Measurements from ENCODE around the gene ZNRD2. TPM values are rescaled to one million over a fixed set of nuclear protein-coding genes. Genes with fewer than 3 reads are reported as not detected.

The ZNRD2 gene
- total RNA-seq, 2 experiments from 2014 or later, result 54.3 to 54.7 TPM

- Mint-ChIP-seq H3K27me3 (no peaks in the 10 kb centered on the region), H3K4me1 (ENCODE audit: low read depth) (peaks cover 55% of the 10 kb centered on the region), H3K36me3 (ENCODE audit: low read depth) (peaks cover 37% of the 10 kb centered on the region), H3K9me3 (no peaks in the 10 kb centered on the region), H3K4me3 (peak overlapping the region; percentile 93), H3K27ac (peak overlapping the region; percentile 97)
- POLR2A ChIA-PET, result interaction anchor here (0.6 to 6.0 kb wide), 11 partner anchors 9 to 146 kb away, joined by 3 to 51 read pairs (median 8); partner anchors contain the start of genes LTBP3, MALAT1, NEAT1 and PCNX3
- intact Hi-C loops (cut with micrococcal nuclease), result no loop called here
- DNase-seq (no peak), ATAC-seq (peak; percentile 13)
- no peak for TF ChIP-seq CTCF (IDR thresholded peaks at IDR 0.05)
- CTCF ChIA-PET, result interaction anchor here (0.8 to 4.7 kb wide), 8 partner anchors 8 to 290 kb away, joined by 5 to 59 read pairs (median 16); partner anchors contain the start of genes LTBP3, MAP3K11, MUS81 and PCNX3
These were observed 909 bp upstream of the ZNRD2 start for GRCh38 chr11:65569164-65569972.

- Mint-ChIP-seq H3K27me3 (no peaks in the 10 kb centered on the region), H3K4me3 (peak overlapping the region; percentile 93), H3K27ac (peak overlapping the region; percentile 89), H3K36me3 (ENCODE audit: low read depth) (peaks cover 37% of the 10 kb centered on the region), H3K9me3 (no peaks in the 10 kb centered on the region), H3K4me1 (ENCODE audit: low read depth) (peaks cover 49% of the 10 kb centered on the region)
- ChIA-PET POLR2A (interaction anchor here (0.6 to 6.0 kb wide), 15 partner anchors 11 to 154 kb away, joined by 3 to 51 read pairs (median 10); partner anchors contain the start of genes LTBP3, MALAT1, NEAT1 and PCNX3), CTCF (interaction anchor here (0.6 to 4.7 kb wide), 15 partner anchors 10 to 288 kb away, joined by 3 to 59 read pairs (median 6); partner anchors contain the start of genes KAT5, LTBP3, MAP3K11 and MUS81)
- intact Hi-C loops (cut with micrococcal nuclease), result loop anchor here (5.0 kb wide), 1 partner anchor 144 kb away; no protein-coding TSS in a partner anchor
- no peak for ATAC-seq
- TF ChIP-seq CTCF (IDR thresholded peaks at IDR 0.05), result no peak
- DNase-seq, result no peak
These were observed 1.1 kb downstream of the ZNRD2 start for GRCh38 chr11:65571420-65571819.

GRCh38 chr11:65571940-65572339 is 1.7 kb downstream of the ZNRD2 start:
- H3K27ac Mint-ChIP-seq, result peak overlapping the region; percentile 89
- ChIA-PET POLR2A (interaction anchor here (0.7 to 6.0 kb wide), 14 partner anchors 11 to 155 kb away, joined by 3 to 51 read pairs (median 10); partner anchors contain the start of genes LTBP3, MALAT1, MAP3K11 and NEAT1), CTCF (interaction anchor here (0.7 to 4.7 kb wide), 17 partner anchors 11 to 243 kb away, joined by 3 to 59 read pairs (median 4); partner anchors contain the start of genes KAT5, LTBP3, MAP3K11 and PCNX3)
- H3K36me3 Mint-ChIP-seq (ENCODE audit: low read depth), result peaks cover 39% of the 10 kb centered on the region
- H3K27me3 Mint-ChIP-seq, result no peaks in the 10 kb centered on the region
- no peak for ATAC-seq
- peaks cover 45% of the 10 kb centered on the region for H3K4me1 Mint-ChIP-seq (ENCODE audit: low read depth)
- peak; percentile 31 for TF ChIP-seq CTCF (IDR thresholded peaks at IDR 0.05)
- no peak for DNase-seq
- H3K9me3 Mint-ChIP-seq, result no peaks in the 10 kb centered on the region
- intact Hi-C loops (cut with micrococcal nuclease), result loop anchor here (5.0 kb wide), 1 partner anchor 145 kb away; no protein-coding TSS in a partner anchor
- H3K4me3 Mint-ChIP-seq, result peak overlapping the region; percentile 93

GRCh38 chr11:65572356-65573051 is 2.2 kb downstream of the ZNRD2 start, which contains the start of gene FAM89B:
Gene FAM89B, plus strand, starts transcription at chr11:65572538. Its CDS starts 132 bp downstream, at chr11:65572670.
- DNase-seq (peak; percentile 94), ATAC-seq (no peak)
- H3K27me3 Mint-ChIP-seq, result no peaks in the 10 kb centered on the region
- ChIA-PET POLR2A (interaction anchor here (0.7 to 6.0 kb wide), 17 partner anchors 8 to 287 kb away, joined by 3 to 51 read pairs (median 5); partner anchors contain the start of genes CFL1, LTBP3, MALAT1 and MAP3K11), CTCF (interaction anchor here (0.9 to 4.7 kb wide), 15 partner anchors 11 to 139 kb away, joined by 3 to 59 read pairs (median 6); partner anchors contain the start of genes KAT5, LTBP3, MAP3K11 and PCNX3)
- H3K36me3 Mint-ChIP-seq (ENCODE audit: low read depth), result peaks cover 38% of the 10 kb centered on the region
- intact Hi-C loops (cut with micrococcal nuclease), result loop anchor here (5.0 kb wide), 1 partner anchor 145 kb away; no protein-coding TSS in a partner anchor
- peaks cover 47% of the 10 kb centered on the region for H3K4me1 Mint-ChIP-seq (ENCODE audit: low read depth)
- H3K9me3 Mint-ChIP-seq, result no peaks in the 10 kb centered on the region
- TF ChIP-seq CTCF (IDR thresholded peaks at IDR 0.05), result no peak
- H3K4me3 Mint-ChIP-seq, result peak within 1 kb of the TSS; percentile 93
- peak within 1 kb of the TSS; percentile 89 for H3K27ac Mint-ChIP-seq

Data from activated CD8-positive, alpha-beta T cell treated with anti-CD3 and anti-CD28 coated beads for 36 hours (primary cell).